HG03108 (cell line): Measurements from ENCODE around the gene AUTS2.
A peak's percentile ranks its signal among the peaks of the same experiment; 100 is the strongest.

Experiments used
- ATAC-seq: cut with Tn5 transposase; IDR thresholded peaks from one replicate; pipeline ENCODE4 v1.9.1; 2021; ENCODE audit warnings: moderate library complexity; ENCODE audit not compliant: unreplicated experiment

The AUTS2 gene

DNA sequence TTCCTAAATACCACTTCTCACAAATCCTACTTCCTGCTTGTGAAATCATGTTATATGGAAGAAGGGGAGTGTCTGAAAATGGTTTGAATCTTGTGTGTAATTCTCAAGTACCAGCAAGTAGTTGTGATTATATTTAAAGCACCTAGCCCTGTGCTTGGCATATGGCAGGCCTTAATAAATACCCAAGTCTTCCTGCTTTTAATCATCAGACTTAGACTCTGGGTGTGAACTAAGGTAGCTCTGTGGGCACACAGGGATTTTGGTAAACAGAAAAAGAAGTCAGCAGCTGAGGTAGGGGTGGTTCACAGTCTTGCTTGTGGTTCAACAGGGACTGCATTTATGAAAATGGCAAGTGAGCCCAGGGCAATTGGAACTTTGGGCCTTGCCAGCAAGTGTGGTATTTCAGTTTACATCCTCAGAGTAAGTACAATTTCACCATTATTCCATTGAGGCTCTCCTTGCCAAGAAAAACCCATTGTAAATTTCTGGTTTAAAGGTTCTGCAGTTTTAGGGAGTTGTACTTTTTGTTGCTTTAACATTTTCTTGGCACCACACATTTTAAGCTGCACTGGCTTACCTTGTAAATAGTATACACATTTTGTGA lies 215.5 kb downstream of the AUTS2 start:
- ATAC-seq = no peak

DNA sequence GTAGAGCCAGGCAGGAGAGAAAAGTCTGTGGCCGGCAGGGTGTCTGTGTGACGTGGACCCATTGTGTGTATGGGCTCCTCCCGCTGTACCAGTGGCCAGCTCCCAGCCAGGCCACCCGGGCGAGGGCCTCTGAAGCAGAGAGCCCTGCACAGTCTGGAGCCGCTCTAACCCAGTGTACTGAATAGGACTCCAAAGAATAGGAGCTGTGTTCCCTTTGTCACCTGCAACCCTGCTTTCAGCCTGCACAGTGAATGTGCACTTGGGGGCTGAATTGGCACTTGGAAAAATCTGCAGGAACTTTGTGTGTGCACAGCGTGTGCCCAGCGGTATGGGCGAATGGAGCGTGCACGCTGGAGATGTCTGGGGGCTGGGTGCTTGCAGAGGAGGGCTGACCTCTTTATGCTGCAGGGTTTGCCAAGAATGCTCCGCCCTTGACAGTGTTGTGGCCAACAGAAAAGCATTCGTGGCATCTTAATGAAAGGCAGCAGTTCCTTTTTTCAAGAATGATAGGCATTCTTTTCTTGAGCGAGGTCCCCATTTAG lies 216.2 kb downstream of the AUTS2 start:
- no peak for ATAC-seq

- ATAC-seq = no peak
These were observed 218.2 kb downstream of the AUTS2 start for GRCh38 chr7:69816501-69816900.

DNA sequence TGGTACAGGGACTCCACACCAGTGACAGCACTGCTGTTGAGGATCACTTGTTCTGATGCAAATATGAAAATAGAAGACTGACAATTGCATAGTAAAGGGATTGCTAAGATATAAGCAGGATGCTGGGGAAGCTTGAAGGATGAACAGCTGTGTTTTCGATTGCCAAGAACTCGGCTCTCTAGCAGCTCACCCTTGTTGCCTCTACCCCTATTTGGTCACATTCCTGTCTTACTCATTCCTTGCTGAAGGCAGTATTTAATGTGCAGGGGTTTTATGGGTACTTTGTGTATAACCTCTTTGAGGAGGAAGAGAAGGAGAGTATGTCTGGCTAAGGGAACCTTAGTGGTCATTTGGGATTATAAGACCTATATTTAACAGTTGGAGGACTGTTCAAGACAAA lies 218.8 kb downstream of the AUTS2 start:
- ATAC-seq = no peak

GRCh38 chr7:69817841-69818635 lies 219.8 kb downstream of the AUTS2 start:
- no peak for ATAC-seq

- no peak for ATAC-seq
These were observed 220.5 kb downstream of the AUTS2 start for GRCh38 chr7:69818636-69819332.

GRCh38 chr7:69819333-69819705 lies 221.0 kb downstream of the AUTS2 start:
- ATAC-seq = no peak

- no peak for ATAC-seq
These were observed 222.4 kb downstream of the AUTS2 start for GRCh38 chr7:69820479-69821192.

DNA sequence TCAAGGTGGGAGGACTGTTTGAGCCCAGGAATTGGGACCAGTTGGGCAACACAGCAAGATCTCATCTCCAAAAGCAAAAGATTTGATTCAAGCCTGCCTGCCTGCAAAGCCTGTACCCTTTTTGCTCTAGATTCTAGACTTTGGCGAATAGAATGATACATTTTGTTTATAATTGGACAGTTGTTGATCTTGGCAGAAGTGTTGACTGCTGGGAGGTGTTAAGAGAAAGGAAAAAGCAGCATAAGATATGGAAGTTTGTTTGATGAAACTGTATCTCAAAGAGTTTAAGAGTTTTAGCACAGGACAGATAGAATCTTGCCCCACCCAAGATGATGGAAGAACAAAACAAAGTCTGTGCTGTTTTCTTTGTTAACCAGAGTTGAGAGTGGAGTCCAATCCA lies 224.1 kb downstream of the AUTS2 start:
- no peak for ATAC-seq

DNA sequence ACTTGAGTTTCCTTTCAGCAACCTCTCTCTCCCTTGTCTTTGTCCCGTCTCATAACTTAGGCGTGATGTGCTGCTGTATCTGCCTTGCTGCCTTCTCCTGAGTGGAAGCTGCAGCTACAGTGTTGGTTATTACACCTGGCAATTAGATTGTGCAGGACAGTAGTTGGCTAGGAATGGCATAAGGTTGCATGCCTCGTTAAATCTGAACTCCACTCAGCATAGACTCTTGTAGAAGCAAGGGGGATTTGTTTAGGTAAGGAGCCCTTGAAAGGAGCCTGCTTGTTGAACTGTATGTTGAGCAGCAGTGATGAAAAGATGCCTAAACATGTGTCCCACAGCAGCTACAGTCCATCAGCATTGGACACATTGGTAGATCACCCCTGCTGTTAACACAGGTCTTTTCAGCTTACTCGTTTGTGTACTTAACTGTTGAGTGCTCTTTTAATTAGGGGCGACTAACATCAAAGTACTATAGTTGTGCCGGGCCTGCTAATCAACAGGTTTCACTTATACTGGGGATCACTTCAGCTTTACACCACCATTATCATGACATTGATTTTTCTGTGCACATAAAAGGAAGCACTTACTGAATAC lies 225.0 kb downstream of the AUTS2 start:
- ATAC-seq = no peak

DNA sequence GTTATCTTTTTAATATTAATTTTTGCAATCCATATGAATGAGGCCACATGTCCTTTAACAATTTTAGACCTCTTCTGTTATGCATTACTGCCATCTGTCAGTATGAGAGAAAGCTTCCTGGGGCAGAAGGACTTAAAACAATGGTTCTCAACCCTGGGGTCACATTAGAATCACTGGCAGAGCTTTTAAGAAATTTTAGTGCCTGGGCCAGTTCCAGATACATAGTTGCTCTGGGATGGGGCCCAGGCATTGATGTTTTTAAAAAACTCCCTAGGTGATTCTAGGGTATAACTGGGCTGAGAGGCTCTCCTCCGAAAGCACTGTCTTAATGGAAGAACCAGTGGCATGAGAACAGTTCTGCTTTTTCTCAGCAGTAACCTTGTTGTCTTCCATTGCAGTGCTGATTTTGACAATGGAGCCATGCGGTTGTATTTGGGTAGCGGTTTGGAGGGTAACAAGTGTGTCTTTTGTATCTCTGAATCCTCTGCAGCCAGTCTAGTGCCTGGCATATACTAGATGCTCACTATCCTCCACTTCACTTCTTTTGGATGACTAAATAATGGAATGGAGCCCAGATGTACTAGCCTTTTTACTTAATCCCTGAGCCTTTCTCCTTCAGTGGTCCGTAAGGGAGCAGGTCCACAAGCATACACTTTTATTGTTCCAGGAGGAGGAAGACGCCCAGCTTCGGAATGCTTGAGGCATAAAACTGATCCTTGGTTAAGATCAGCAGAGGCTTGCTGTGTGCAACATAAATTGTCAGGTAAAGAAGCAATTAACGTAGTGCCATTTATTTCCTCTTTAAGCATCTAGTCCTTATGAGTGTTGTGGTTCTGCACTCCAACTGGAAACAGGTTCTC lies 227.1 kb downstream of the AUTS2 start:
- ATAC-seq = no peak

GRCh38 chr7:69826283-69826682 lies 228.0 kb downstream of the AUTS2 start:
- ATAC-seq = no peak

DNA sequence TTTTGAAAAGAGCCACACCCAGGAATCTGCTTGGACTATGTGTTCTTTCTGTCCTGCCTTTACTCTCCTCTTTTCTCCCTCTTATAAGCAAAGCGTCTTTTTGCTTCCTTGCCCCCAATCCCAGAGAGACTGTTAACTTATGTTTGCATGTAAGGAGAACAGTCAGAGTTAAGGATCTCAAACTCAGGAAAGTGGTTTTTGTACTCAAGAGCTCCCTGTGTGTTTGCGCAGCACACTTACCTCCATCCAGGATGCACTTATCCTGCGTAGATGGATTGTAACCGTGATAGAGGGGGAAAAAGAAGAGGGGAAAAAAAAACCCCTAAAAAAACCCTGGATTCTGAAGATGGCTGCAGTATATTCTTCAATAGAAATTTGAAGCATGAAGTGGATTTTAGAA lies 228.9 kb downstream of the AUTS2 start:
- no peak for ATAC-seq

- no peak for ATAC-seq
These were observed 229.3 kb downstream of the AUTS2 start for GRCh38 chr7:69827558-69827957.

DNA sequence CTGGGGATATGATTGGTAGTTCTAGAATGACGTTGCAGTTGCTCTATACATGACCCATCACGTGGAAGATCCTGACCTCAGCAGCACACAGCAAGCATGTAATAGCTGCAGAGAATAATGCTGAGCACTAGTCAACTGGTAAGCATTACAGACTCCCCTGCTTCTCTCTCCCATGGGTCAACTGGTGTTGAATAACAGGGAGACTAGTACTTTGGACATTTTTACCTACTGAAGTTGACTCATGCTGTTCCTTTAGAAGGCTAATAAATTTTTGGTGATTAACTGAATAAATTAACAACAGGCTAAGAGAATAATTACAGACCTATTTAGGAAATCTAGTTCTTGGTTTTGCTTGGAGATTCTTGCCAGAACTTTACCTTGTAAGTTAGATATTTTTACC lies 234.1 kb downstream of the AUTS2 start:
- ATAC-seq = no peak

DNA sequence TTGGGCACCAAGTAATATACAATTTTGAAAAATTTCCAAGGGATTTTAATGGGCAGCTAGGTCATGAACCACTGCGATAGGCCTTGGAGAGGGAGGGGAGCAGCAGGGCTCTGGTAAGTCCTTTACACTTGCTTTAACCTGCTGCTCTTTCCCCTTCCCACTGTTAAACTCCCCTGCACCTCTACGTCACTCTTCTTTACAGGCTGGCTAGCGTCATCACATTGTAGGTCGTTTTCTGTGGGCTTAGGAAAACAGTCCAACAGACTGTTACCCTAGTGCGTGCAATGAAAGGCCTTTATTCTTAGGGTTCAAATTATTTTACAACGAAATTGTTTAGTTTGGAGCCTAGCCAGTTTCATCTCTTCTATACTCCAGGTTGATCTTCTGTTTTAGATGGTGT lies 235.7 kb downstream of the AUTS2 start:
- no peak for ATAC-seq

DNA sequence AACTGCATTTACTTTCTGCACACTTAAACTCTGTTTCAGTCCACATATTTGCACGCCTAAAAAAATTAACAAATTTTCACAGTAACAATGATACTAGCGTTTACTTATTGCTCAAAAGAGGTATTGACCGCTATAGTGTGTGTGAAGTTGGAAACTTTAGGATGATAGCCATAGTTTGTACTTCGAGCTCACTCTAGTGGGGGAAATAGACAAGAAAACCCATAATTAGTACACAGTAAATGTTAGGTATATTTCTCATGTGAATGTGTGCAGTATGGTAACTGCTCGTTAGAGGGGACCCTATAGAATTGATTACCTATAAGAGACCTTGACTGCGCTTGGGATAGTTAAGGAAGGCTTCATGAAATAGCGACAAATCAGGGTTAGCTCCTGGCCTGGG lies 238.4 kb downstream of the AUTS2 start:
- no peak for ATAC-seq

GRCh38 chr7:69837387-69838068 lies 239.3 kb downstream of the AUTS2 start:
- no peak for ATAC-seq

DNA sequence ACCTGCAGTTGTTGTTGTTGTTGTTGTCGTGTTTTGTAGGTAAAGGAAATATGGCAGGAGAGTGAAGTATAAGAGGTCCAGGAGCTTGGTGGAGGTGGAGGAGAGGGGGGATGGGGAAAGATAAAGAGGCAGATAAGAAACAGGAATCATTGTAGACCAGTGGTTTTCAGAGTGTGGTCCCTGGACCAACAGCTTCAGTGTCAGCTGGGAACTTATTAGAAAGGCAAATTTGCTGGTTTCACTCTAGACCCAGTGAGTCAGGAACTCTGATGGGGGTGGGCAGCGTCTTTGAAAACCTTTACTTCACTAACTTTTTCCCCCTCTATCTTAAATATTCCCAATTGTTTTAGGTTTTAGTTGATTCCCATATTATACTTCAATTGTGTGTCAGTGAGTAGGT lies 241.5 kb downstream of the AUTS2 start:
- ATAC-seq = peak; percentile 65
